Stimulated activated CD8-positive, alpha-beta memory T cell treated with anti-CD3 and anti-CD28 coated beads, Interleukin-7, amount 100 ng/mL, for 48 hours (primary cell): Measurements from ENCODE around the gene HSD11B1L.
"Not testable (repeated sequence)": the region's sequence is repeated elsewhere in the genome, so short reads cannot be mapped to it uniquely, and the experiment has no call there.

Experiments used
- DNase-seq, 2 donors: peaks; one replicate each; pipeline ENCODE4 v3.0.0-alpha.2; 2020; ENCODE audit warnings: low read depth in 1 of 2; ENCODE audit errors: extremely low read depth in 1 of 2

The HSD11B1L gene

DNA sequence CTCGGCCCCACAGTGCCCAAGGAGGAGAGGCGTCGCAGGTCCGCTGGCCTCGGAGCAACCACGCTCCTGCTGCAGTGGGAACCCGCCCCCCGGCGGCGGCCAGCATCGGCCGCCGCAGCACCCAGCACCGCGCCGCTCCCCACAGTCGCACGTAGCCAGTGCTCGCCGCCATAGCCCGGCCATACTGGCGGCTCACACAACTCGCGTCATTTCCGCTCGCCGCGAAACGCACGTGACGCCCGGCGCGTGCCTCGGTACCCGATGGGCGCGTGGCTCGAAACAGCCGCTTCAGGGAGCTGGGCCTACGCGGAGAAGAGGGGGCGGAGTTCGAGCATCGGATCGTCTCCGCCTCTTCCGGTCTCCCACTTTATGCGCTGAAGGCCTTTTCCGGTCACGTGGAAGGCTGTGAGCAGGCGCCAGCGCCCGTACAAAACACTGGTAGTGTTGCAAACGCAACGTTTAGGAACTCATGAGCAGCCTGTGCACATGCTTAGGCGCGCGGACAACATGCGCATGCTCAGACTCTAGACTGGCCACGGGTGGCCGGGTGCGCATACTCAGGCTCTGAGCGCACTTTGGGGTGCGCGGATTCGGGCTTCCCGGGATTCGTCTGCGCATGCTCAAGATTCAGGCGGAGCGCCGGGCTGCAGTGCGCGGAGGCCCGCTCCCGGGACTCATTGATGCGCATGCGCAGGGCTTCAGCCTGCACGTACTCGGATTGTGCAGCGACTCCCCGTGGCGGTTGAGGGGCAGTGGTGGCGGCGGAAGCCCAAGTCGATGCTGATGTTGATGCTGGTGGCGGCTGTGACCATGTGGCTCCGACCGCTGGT, 39.3 kb downstream of the HSD11B1L start, which contains the start of the genes CATSPERD and LONP1:
Gene CATSPERD (plus strand): TSS at position 677 of the 830 bp plus-strand sequence. CDS start 101 bp downstream, at position 778.
Gene LONP1 (minus strand): TSS at position 186 of the 830 bp plus-strand sequence. CDS start 14 bp downstream, at position 172.
- DNase-seq: peak; percentile 96

DNA sequence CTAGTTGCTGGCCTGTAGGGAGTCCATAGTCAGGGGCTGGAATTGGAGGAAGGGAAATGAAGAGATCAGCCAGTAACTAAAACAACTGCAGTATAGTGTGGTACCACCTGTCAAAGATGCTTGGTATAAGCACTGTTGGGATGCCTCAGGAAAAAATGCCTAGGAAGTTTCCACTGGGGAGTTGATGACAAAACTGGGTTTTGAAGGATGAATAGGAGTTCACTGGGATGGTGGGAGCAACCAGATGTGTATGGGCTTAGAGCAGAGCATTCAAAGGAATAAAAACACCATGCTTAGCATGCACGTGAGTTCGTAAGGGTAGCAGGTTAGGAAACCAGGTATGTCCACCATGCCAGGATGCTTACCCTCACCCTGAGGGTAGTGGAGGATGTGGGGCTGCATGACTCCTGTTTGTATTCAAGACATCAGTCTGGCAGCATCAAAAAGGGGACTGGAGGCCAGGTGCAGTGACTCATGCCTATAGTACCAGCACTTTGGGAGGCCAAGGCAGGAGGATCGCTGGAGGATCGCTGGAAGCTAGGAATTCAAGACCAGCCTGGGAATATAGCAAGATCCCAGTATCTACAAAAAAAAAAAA, 46.7 kb downstream of the HSD11B1L start:
- no peak for DNase-seq

DNA sequence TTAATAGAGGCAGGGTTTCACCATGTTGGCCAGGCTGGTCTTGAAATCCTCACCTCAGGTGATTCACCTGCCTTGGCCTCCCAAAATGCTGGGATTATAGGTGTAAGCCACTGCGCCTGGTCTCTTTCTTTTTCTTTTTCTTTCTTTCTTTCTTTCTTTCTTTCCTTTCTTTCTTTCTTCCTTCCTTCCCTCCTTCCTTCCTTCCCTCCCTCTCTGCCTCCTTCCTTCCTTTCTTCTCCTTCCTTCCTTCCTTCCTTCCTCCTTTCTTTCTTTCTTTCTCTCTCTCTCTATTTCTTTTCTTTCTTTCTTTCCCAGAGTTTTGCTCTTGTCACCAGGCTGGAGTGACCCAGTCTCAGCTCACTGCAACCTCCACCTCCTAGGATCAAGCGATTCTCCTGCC, 52.3 kb downstream of the HSD11B1L start:
- DNase-seq: not testable (repeated sequence)
